CD4-positive, alpha-beta T cell treated with Interleukin-12 subunit alpha and Interleukin-12 subunit beta, for 1 hour (primary cell): ENCODE results near the gene KCNMB1.

Experiments used
- DNase-seq: peaks from one replicate; pipeline ENCODE4 v3.0.0-alpha.2; 2020

Gene KCNMB1

DNA sequence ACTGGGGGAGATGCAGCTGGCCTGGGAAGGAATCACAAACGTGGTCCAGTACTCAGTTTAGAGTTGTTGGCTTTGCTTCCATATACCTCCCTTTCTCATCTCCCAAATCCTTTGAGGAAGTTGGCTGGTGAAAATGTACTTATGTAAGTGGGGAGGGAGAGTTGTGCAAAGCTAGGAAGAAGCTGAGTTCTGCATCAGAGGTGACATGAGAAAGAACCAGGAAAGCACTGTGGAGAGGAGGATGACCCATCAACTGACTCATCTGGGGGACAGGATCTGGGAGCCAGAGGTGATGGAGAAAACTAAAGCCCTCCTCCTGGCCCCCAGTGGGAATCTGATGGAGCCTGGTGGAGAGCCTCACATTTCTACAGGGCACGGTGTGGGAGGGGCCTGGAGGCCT lies 16.2 kb downstream of the KCNMB1 start:
- no peak for DNase-seq

DNA sequence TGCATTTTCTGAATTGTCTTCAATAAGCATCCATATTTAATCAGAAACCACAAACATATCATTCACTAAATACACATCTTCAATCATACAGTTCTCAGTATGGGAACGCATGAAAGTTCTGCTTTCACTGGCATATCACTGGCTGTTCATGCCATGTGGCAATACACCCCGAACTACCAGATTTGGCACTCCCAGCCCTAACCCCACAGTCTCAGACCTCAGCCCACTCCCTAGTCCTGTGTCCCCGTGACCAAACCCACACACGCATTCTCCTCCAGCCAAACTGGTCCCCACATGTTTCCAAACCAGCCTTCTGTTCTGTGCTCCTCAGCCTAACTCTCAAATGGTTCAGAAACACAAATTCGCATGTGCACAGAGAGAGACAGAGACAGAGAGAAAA lies 20.6 kb downstream of the KCNMB1 start:
- DNase-seq: no peak

DNA sequence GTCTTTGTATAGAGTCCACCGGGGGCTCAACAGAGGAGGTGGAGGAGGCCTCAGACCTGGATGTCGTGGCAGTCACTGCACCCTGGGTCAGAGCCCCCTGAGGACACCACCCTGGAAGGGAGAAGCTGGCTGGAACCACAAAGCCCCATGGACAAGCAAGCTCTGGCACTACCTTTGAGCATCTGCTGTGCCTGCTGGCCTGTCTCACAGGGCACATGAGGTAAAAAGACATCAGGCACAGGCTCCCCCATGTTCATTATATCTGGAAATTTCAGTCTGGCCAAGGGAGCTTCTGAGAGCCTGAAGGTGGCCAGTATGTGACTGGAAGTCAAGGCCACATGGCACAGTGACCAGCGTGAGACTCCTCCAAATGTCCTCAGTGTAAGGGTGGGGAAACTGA lies 22.9 kb downstream of the KCNMB1 start:
- DNase-seq: no peak

DNA sequence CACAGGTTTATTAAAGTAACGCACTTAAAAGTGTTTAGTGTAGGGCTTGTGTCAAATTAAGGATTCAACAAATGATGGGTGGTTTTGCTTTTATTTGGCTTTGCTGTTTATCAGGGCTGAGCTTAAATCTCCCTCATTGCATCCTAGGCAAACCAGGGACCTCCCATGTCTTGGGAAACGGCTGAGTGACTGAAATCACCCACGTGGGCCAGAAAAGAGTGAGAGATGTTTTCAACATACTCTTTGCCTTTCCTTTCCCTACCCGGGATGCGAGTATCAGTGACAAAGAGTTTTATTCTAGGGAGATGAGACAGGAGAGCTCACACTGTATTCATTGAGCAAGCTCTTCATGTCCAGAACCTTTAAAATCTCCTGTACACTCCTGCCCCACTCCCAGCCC lies 23.3 kb downstream of the KCNMB1 start:
- no peak for DNase-seq

DNA sequence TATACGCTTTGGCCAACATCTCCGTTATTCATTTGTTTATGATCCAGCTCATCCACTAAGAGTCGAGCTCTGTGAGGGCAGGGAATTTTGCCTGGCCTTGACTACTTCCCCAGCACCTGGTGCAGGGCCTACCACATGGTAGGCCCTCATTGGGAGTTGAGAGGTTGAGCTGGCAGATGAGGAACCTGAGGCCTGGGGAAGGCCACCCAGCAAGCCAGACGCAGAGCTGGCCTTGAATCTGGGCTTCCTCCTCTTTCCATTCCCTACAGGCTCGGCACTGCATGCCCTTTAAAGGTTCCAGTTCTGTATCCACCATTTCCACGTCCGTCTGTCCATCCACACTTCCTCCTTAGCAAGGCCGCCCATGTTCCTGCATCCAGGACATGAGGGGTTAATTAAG lies 24.2 kb downstream of the KCNMB1 start:
- no peak for DNase-seq

DNA sequence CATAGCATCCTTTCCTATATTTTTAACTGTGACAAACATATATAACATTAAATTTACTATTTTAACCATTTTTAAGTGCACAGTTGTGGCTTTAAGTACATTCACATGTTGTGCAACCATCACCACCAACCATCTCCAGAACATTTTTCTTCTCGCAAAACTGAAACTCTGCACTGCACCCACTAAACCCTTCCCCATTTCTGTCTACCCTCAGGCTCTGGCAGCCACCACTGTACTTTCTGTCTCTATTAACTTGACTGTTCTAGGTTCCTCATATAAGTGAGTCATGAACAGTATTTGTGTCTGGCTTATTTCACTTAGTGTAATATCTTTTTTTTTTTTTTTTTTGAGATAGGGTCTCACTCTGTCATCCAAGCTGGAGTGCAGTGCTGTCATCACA lies 25.5 kb downstream of the KCNMB1 start:
- DNase-seq: no peak

DNA sequence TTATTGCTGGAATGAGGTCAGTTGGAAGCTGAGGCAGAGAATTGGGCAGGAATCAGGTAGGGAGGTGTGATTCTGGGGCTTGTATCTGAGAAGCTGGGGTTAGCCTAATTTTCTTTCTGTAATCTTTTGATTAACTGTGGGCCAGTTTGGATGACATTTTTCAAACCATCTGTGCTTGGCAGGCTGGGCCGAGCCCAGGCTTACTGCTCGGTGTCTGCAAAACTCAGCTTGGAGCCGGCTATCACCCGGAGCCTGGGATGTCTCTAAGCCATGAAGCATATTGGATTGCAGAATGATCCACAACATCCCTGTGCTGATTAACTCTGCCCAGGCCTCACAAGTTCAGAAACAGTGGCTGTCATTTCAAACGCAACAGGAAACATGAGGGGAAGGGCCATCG lies 26.5 kb downstream of the KCNMB1 start:
- DNase-seq: no peak

DNA sequence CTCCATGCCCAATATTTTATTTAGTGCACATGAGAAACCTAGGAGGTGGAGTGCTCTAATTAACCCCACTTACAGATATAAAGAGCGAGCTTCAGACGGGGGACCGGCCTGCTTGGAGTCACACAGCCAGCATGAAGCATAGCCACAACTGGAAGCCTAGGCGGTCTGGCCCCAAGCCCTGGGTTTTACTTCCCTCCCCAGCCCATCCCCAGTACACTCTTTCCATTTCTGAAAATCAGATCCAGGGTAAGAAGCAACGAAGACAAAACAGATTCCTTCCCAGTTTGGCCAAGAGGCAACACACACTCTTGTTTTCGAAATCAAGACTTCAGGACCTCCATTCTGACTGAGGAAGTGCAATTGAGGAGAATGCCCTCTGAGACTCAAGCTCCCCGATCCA lies 27.1 kb downstream of the KCNMB1 start:
- DNase-seq: no peak

DNA sequence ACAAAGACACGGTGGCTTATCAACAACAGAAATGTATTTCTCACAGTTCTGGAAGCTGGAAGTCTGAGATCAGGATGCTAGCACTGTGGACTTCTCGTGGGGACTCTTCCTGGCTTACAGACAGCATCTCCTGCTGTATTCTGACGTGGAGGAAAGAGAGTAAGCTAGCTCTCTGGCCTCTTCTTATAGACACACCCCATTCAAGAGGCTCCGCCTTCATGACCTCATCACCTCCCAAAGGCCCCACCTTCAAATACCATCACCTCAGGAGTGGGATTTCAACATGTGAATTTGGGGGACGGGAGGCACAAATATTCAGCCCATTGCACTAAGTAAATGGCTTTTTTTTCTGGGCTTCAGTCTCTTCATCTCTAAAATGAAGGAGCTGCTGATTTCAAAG lies 27.6 kb downstream of the KCNMB1 start:
- DNase-seq: no peak

DNA sequence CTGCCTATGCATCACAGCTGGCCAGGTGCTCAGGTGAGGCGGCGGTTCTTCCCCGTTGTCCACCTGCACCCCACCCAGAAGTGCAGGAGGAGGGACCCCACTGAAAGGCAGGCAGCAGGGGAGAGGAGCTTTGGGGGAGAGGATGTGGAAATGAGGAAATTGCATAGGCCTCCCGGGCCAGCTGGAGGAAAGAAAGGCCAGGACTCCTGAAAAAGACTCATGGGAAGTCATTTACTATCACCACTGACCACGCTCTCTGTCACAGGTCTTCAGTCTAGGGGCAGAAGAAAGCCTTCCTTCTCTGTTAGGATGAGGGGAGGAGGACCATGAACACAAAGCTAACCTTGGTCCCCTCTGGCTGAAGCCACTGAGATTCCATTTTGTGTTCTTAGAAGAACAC lies 28.1 kb downstream of the KCNMB1 start:
- DNase-seq: no peak

DNA sequence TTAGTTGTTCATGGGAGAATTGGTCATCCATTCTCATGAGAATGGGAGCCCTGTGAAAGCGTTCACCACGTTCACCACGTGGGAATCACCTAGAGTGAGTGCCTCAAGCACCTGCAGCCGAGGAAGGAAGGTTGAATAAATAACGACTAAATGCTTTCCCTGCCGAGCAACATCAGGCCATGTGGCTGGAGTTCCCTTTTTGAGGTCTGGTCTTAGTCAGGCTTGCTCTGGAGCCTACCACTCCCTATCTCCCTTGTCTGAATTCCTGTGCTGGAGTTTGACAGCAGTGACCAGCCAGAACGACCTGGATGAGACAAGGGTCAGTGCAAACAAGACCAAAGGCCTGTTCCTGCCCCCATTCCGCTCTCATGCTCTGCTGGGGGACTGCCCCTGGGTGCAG lies 28.5 kb downstream of the KCNMB1 start:
- no peak for DNase-seq

DNA sequence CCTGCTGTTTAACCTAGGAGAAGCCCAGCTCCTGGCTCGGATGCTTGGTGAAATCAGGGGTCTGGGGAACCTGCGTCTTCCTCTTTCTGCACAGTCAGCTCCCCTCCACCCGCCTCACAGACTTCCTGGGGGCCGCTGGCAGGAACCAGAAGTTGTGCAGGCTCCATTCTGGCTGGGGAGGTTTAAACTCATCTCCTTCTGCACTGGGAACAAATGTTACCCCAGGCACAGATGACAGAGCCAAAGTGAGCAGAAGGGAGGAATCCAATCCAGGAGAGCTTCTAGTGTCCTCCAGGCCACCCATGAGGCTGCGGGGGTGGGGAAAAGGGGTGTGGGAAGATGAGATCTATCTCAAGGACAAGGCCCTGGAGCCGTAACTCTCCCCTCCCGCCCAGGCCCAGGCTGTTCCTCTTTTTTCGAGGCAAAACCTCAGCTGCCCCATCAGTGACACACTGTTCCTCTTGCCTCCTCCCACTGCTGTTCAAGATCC lies 31.2 kb downstream of the KCNMB1 start:
- DNase-seq: peak; percentile 20

DNA sequence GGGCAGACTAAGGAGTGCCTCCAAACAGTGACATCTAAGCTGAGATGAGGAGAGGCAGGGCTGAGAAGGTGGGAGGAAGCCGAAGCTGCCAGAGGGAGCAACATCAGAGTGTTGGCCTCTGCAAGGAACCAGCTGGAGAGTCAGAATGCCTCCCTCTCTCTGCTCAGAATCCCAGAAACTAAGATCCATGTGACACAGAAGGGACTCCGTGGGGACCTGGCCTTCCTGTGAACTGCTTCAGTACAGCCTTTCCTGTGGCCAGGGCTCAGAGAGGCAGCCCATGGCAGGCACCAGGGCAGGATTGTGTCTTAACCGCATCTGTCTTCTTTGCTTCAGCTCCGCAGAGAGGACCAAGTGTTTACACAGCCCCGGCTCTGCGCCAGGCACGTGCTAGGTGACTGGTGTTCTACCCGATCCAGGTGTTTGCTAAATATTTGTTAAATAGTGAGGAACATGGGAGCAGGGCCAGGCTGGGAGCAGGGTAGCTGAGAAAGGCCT lies 33.5 kb downstream of the KCNMB1 start:
- DNase-seq: no peak

DNA sequence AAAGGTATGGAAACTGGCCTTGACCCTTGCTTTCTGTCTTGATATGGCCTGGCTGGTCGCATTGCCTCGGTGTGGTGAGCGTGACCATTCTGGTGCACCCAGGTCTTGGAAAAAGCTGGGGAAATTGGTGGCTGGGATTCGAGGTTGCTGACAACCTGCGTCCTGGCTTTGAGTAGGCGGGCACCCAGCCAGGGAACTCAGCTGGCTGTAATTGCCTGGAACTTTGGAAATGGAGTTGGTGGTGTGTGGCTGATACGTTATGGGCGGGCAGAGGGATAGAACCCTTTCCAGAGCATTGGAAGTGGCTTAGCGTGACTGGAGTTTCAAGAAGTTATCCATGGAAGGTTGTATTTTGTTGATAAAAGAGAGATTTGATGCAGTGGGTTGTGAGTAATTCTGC lies 35.2 kb downstream of the KCNMB1 start:
- no peak for DNase-seq

DNA sequence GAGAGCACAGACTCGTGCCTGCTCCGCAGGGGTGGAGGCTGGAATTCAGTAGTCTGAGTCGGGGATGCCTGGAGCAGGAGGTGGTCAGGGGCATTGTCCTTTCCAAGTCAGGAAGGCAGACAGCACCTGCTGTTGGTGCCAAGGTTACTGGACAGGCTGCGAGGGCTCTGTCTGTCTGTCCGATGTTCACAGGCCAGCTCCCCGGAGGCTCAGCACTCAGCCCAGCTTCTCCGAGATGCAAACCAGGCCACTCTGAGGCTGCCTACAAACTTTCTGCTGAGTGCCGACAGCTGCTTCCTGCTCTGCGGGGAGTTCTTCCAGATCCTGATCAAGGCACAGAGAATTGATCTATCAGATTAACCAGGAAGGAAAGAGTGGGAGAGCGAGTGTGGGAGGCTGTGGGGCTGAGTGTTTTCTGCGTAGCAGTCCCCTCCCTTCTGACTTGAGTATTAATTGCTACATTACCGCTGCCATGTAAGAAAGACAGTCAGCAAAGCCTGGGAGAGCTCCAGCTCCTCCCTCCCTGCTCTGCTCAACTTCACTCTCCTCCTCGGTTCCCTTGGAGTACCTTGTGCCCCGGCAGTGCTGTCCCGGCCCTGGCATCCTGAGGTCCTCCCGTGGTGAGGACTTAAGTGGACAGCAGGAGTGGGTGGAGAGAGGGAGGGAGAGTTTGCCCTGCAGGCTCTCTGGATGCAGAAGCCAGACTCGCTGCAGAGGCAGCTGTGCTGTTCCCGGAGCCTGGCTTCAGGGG lies 36.0 kb downstream of the KCNMB1 start:
- DNase-seq: no peak

DNA sequence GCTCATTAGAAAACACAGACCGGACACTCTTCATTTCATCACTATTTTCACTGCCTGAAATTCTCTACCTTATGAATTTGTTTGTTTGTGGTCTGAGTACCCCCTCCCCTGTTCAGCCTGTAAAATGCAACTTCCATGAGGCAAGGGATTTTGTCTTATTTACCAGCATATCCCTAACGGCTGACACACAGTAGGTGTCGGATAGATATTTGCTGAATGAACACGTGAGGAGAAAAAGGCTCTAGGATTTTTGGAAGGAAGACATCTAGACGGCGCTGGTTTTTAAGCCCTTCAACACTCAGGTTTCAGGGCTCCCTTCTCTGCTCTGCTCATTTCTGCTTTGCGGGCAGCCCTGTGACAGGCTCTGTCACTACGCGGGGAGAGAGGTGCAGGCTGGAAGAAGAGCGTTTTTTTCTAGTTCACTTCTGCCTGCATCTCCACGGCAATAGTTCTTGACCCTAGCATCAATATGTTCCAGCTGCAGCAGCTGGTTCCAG lies 41.0 kb downstream of the KCNMB1 start:
- no peak for DNase-seq

DNA sequence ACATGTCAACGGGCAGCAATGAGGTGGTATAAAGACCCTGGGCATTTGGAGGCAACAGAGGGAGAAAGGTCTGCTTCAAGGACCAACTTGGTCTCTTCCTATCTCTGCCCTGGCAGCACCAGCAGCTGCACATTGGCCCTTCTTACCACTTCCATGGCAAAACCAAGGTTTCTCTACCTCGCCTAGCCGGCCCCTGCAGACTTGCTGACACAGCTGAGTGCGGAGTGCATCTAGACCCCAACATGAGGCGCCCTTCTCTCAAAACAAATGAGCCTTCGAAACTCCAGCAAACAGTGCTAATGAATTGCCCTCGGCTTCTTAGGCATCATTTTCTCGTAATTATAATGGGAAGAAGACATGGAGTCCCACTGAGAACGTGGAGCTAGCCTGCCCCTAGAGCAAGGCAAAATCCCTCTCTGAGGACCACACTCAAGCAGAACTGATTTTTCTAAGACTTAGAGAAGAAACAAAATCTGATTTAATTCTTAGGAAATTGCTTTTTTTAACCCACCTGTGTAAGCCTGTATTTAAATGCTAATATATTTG lies 42.1 kb downstream of the KCNMB1 start:
- no peak for DNase-seq

DNA sequence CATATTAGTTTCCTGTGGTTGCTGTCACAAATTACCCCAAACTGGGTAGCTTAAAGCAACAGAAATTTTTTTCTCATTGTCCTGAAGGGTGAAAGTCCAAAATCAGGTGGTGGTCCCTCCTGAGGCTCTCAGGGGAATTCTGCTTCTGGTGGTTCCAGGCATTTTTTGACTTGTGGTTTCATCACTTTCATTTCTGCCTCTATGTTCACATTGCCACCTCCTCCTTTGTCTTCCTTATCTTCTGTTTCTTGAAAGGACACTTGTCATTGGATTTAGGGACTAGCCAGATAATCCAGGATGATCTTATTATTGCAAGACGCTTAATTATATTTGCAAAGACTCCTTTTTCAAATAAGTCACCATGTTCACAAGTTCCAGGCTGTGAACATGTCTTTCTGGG lies 43.2 kb downstream of the KCNMB1 start:
- DNase-seq: no peak

DNA sequence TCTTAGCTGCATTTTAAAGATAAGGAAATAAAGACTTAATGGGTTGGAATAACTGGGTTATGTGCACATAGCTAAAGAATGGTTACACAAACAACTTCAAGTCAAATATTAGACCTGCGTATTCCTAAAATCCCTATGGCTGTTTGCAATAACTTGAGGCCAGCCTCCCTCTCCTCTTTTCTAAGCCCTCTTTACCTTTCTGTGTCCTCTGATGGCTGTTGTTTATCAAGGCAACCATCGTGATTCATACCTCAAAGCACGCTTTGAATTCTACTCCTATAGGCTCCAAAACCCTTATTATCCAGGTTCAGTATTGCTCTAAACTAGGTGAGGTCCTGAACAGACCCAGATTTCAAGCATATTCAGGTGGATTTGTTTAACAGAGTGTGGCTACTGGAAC lies 46.0 kb downstream of the KCNMB1 start:
- no peak for DNase-seq

DNA sequence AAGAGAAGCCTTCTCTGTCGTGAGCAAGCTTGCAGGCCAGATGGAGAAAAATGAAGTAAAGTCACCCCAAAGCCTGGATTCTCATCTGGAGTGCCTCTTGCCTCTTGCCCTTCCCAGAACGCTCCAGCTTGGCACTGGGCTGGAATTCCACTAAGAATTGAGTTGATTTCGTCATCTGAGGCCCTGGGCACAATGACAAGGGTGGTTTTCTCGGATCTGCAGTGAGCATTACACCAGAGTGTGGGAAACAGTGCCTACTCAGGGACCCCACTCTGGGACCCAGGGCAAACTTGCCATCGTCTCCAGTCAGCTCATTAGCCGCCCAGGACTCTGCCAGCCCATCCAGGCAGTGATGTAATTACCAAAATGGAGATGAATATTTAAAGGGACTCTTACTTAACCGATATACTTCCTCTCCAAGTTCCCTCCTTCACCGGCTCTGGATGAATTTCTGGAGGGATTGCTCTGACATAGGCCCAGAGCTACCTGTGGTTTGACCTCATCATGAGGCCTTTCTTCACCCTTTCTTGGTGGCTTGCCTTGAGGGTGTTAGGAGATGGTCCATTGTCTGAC lies 46.9 kb downstream of the KCNMB1 start:
- DNase-seq: no peak

DNA sequence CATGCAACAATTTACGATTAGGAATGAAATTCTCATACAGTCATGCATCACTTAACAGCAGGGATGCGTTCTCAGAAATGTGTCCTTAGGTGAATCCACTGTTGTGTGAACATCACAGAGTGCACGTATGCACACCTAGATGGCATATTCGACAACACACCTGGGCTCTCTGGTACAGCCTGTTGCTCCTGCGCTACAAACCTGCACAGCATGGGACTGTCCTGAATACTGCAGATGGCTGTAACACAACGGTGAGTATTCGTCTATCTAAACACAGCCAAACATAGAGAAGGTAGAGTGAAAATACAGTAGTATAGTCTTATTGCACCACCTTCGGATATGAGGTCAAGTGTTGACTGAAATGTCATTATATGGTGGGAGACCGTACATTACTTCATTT lies 47.6 kb downstream of the KCNMB1 start:
- no peak for DNase-seq

DNA sequence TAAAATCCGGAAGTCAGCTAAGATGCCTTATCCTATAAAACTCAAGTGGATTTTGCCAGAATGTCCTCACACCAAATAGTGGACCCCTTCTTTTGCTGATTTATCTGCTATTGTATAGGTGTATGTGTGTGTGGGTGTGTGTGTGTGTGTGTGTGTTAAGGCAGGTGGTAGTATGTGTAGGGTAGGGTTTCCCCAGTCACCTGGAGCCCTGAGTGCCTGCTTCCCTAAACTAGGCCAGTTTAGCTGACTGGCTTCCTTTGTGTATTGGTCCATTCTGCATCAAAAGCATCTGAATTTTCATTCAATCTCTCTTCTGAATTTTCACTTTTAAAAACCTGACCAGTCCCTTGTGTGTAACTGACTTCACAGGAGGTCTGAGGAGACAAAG lies 49.4 kb downstream of the KCNMB1 start:
- DNase-seq: no peak

DNA sequence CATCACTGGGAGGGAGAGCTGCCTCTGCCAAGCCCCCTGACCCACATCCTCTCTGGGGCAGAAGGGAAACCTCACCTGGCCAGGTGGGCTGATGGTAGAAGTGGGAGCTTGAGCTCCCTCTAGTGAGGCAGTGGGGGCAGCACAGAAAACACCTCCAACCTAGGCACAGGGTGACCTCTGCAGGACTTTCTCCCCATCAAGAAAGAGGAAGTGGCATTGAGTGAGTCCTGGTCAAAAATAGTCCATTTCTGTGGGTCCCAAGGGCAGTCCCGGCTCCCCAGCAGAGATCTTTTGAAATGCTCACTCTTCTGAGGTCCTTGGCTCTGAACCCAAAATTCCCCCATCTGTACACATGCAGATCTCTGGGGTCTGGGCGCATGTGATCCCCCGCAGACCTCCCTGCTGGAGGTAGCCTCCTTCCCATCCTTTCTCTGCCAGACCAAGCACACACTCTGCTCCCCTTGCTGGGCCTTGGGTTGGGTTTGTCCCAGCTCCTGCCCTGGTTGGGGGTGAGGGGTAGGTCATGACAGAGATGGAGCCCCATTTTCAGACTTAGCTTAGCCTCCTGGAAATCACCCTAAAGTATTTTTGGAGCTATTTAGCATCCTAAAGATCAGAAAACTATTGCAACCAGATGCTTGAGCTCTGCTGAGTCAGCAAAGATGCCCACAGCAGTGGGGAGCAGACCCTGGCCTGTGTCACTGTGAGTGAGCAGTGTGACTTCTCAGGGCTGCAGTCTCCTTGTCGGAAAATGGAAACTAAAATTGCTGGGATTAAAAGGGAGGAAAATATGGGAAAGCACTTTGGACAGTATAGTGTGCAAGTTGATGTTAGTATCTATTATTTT lies 50.0 kb downstream of the KCNMB1 start:
- peak; percentile 82 for DNase-seq
